Keratinocyte (primary cell): ENCODE results near the gene TTYH2. TPM values are rescaled to one million over a fixed set of nuclear protein-coding genes. Genes with fewer than 3 reads are reported as not detected.

Experiments
- DNase-seq: peaks from one replicate; pipeline ENCODE4 v3.0.0-alpha.2; 2011; ENCODE audit warnings: low read depth, missing footprints, low spot score
- FAIRE-seq: peaks from 2 replicates; lab custom pipeline; 2011; peaks lifted over from hg19 to GRCh38; lab: Jason Lieb, UNC
- H2AFZ ChIP-seq: 2 replicates; pipeline ENCODE4 v1.6.0; 2012; ENCODE audit warnings: low read length, control low read depth, inconsistent platforms; ENCODE audit not compliant: control insufficient read depth
- H3K27ac ChIP-seq: 2 replicates; pipeline ENCODE4 v1.5.1; 2011; ENCODE audit warnings: low read length; ENCODE audit not compliant: control insufficient read depth, insufficient read depth
- H3K27me3 ChIP-seq: 3 replicates; pipeline ENCODE4 v1.6.0; 2011; ENCODE audit warnings: low read length; ENCODE audit not compliant: control insufficient read depth, insufficient read depth; ENCODE audit errors: extremely low read depth
- H3K36me3 ChIP-seq, 2 experiments: 2 replicates in 1 of 2; 3 replicates in 1 of 2; pipeline ENCODE4 v1.5.1; 2011; ENCODE audit warnings: low read length in 2 of 2, mild to moderate bottlenecking in 1 of 2; ENCODE audit not compliant: control insufficient read depth in 2 of 2, insufficient read depth in 2 of 2; ENCODE audit errors: extremely low read depth in 1 of 2
- H3K4me1 ChIP-seq: 3 replicates; pipeline ENCODE4 v1.5.1; 2011; ENCODE audit warnings: low read length; ENCODE audit not compliant: control insufficient read depth, insufficient read depth; ENCODE audit errors: extremely low read depth
- H3K4me2 ChIP-seq: 3 replicates; pipeline ENCODE4 v1.6.0; 2011; ENCODE audit warnings: low read depth, low read length; ENCODE audit not compliant: control insufficient read depth, insufficient read depth; ENCODE audit errors: extremely low read depth
- H3K4me3 ChIP-seq, 3 experiments: fragments of 200-600 bp in 1 of 3; sonication (generic) in 1 of 3; 2 replicates in 2 of 3; 3 replicates in 1 of 3; pipeline ENCODE4 v1.5.1; 2011 to 2016; ENCODE audit warnings: low read length in 3 of 3, mild to moderate bottlenecking in 3 of 3, control low read depth in 2 of 3, inconsistent platforms in 1 of 3, low read depth in 1 of 3, mixed read lengths in 1 of 3, mixed run types in 1 of 3, moderate library complexity in 1 of 3; ENCODE audit not compliant: control insufficient read depth in 2 of 3, insufficient read depth in 2 of 3; ENCODE audit errors: extremely low read depth in 1 of 3
- H3K79me2 ChIP-seq: 2 replicates; pipeline ENCODE4 v1.6.0; 2012; ENCODE audit warnings: low read length; ENCODE audit not compliant: control insufficient read depth, insufficient read depth
- H3K9ac ChIP-seq: 3 replicates; pipeline ENCODE4 v1.6.0; 2011; ENCODE audit warnings: low read length; ENCODE audit not compliant: control insufficient read depth, insufficient read depth; ENCODE audit errors: extremely low read depth
- H3K9me1 ChIP-seq: 3 replicates; pipeline ENCODE4 v1.6.0; 2011; ENCODE audit warnings: low read length; ENCODE audit not compliant: control insufficient read depth, insufficient read depth; ENCODE audit errors: extremely low read depth
- H3K9me3 ChIP-seq: 2 replicates; pipeline ENCODE4 v1.5.1; 2012; ENCODE audit warnings: low read depth, low read length; ENCODE audit not compliant: control insufficient read depth
- H4K20me1 ChIP-seq: 3 replicates; pipeline ENCODE4 v1.6.0; 2011; ENCODE audit warnings: low read length; ENCODE audit not compliant: control insufficient read depth, insufficient read depth; ENCODE audit errors: extremely low read depth
- CTCF ChIP-seq, 3 experiments: IDR thresholded peaks in 1 of 3; conservative IDR thresholded peaks in 1 of 3; optimal IDR thresholded peaks in 1 of 3; 2 replicates in 2 of 3; 3 replicates in 1 of 3; pipeline versions ENCODE3 to v1.5.1; 2011; ENCODE audit warnings: low read length in 3 of 3, mild to moderate bottlenecking in 3 of 3, moderate library complexity in 2 of 3, control low read depth in 1 of 3, inconsistent platforms in 1 of 3; ENCODE audit not compliant: insufficient read depth in 2 of 3; ENCODE audit errors: extremely low read depth in 1 of 3
- EZH2 ChIP-seq: IDR thresholded peaks from one replicate; pipeline ENCODE4 v1.6.1; 2012; ENCODE audit warnings: inconsistent platforms, mild to moderate bottlenecking, low read length, moderate library complexity
- dilution Hi-C: fragments of 300-500 bp; cut with MboI; formaldehyde crosslinking; loops from one replicate; pipeline ENCODE4 v1.7.0; 2020; ENCODE audit warnings: low sequenced_read_pairs; ENCODE audit not compliant: extremely low pct_ligation_motif_present
- polyA plus RNA-seq, 5 experiments: library from polyadenylated mRNA; depleted of rRNA in 3 of 5; stranded (reverse) in 3 of 5; stranded (forward) in 1 of 5; unstranded in 1 of 5; fragments of >200 nt; gene quantifications; 1 replicate in 1 of 5; 2 replicates in 3 of 5; 3 replicates in 1 of 5; pipeline versions ENCODE4 v1.2.1 to v1.2.3, GENCODE V29; 2011 to 2012; ENCODE audit warnings: missing spikeins in 2 of 5, low read depth in 1 of 5, low replicate concordance in 1 of 5

The TTYH2 gene
- polyA plus RNA-seq, 1 donor (not counting 4 experiments of a cell fraction or from before 2014, with no cell fraction given), result 3.7 TPM

DNA sequence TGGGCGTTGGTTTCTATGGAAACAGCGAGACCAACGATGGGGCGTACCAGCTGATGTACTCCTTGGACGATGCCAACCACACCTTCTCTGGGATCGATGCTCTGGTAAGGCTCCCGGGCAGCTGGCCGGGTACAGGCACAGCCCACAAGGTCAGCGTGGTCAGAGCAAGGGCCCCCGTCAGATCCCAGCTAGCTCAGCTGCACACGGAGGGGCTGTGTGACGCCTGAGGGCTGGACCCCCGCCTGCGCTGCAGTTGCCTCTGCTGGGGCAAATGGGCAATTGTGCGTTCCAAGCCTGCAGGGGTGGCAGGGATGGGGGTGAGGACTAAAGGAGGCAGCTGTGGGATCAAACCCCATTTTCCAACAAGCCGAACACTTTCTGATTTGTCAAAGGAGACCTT, 17.5 kb downstream of the TTYH2 start:
- dilution Hi-C loops, result no loop called here
- Histone ChIP-seq H3K4me2 (no peak overlapping the region), H3K4me3 (no peak overlapping the region), H3K36me3 (no peaks in the 10 kb centered on the region), H3K9me3 (no peaks in the 10 kb centered on the region), H3K27me3 (peaks cover 2% of the 10 kb centered on the region), H3K79me2 (no peaks in the 10 kb centered on the region), H4K20me1 (no peaks in the 10 kb centered on the region), H3K9ac (no peak overlapping the region), H3K9me1 (no peaks in the 10 kb centered on the region), H3K27ac (no peak overlapping the region), H2AFZ (no peak overlapping the region), H3K4me1 (no peaks in the 10 kb centered on the region)
- TF ChIP-seq CTCF (optimal IDR thresholded peaks at IDR 0.05 in 1 of 3, IDR thresholded peaks at IDR 0.05 in 1 of 3, conservative IDR thresholded peaks at IDR 0.05 in 1 of 3; ENCODE audit: extremely low read depth in 1 of 3, insufficient read depth in 2 of 3, low read length in 3 of 3) (no peak), EZH2 (no peak)
- FAIRE-seq (no peak), DNase-seq (no peak)

- no peaks in the 10 kb centered on the region for H4K20me1 ChIP-seq
- H3K79me2 ChIP-seq, result no peaks in the 10 kb centered on the region
- no peak overlapping the region for H3K9ac ChIP-seq
- H3K4me3 ChIP-seq, result no peak overlapping the region
- no peak overlapping the region for H3K27ac ChIP-seq
- no peaks in the 10 kb centered on the region for H3K27me3 ChIP-seq
- dilution Hi-C loops, result no loop called here
- no peaks in the 10 kb centered on the region for H3K9me3 ChIP-seq
- no peak overlapping the region for H2AFZ ChIP-seq
- DNase-seq (no peak), FAIRE-seq (no peak)
- no peaks in the 10 kb centered on the region for H3K9me1 ChIP-seq
- no peaks in the 10 kb centered on the region for H3K36me3 ChIP-seq
- no peaks in the 10 kb centered on the region for H3K4me1 ChIP-seq
- no peak for TF ChIP-seq EZH2
- TF ChIP-seq CTCF (optimal IDR thresholded peaks at IDR 0.05 in 1 of 3, IDR thresholded peaks at IDR 0.05 in 1 of 3, conservative IDR thresholded peaks at IDR 0.05 in 1 of 3; ENCODE audit: extremely low read depth in 1 of 3, insufficient read depth in 2 of 3, low read length in 3 of 3), result no peak
- H3K4me2 ChIP-seq, result no peak overlapping the region
Measured at GRCh38 chr17:74231928-74232907, 18.8 kb downstream of the TTYH2 start.
